GM21619 (cell line): ENCODE measurements around the gene FGGY.
"Not testable (repeated sequence)": the region's sequence is repeated elsewhere in the genome, so short reads cannot be mapped to it uniquely, and the experiment has no call there.

Experiments
- ATAC-seq: cut with Tn5 transposase; IDR thresholded peaks from one replicate; pipeline ENCODE4 v1.9.1; 2021; ENCODE audit not compliant: unreplicated experiment

FGGY gene

GRCh38 chr1:59285691-59286090 lies 11.2 kb upstream of the FGGY start:
- no peak for ATAC-seq

DNA sequence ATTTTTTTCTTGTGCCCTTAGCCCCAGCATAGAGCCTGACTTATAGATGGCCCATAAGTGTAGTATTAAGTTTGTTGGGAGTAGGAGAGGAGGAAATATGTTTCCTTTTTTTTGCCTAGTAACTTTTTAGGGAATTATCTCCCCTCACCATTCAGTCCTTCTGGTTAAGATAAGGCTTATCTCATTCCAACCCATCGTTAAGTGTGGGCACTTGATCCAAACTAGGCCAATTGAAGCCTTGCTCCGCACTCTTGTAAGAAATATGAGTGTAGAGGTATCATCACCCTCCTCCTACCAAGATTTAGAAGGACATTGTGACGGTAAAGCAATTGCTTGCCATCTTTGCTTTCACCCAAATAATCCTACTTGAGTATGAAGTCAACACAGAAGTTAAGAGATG lies 8.8 kb upstream of the FGGY start:
- ATAC-seq: no peak

- no peak for ATAC-seq
These were observed 7.3 kb upstream of the FGGY start for GRCh38 chr1:59289570-59289969.

DNA sequence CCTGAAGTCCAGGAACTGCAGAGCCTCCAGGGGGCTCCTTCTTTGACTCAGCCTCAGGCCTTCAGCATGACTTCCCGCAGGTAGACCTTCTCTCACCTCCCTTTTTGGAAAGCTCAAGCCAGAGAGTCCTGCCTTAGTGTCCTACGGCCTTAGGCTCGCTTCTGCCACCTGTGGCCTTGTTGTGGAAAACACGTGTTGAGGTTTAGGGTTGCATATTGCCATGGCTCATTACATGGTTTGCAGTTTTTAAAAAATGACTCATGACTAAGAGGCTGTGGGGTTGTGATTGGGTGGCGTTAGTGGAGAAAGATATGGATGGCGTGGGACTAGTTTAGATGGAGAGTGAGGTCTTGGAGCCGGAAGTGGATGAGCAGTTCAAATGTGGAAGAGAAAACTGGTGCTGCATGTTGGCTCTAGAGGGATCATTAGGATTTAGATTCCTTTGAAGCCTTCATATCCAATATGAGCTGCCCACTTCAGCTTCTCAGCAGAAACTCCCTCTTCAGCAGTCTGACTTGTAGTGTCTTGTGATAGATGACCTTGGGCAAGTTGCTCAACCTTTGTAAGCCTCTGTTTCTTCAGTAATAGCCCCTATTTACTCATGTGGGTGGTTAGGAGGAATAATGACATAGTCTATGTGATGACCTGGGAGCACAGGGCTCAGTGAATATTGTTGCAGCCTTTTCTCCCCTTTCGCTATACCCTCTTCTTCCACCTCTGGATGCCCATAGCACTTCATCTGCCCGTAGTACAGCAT lies 6.5 kb upstream of the FGGY start:
- peak; percentile 76 for ATAC-seq

DNA sequence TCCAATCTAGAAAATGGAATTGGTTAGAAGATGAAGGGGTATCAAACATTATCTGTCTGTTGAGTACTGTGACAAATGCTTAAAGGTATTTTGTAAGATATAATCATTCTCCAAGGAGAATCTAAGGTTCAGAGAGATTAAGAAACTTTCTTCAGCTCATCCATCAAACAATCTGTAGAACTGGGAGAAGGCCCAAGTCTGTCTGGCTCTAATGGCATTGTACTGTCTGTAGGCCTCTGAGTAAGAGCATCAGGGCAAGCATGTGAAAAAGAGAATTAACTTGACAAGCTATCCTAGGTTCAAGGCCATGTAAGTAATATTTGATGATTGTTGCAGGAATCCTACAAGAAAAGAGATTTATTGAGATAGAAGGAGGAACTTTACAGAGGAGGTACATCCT lies 5.3 kb upstream of the FGGY start:
- ATAC-seq: no peak

DNA sequence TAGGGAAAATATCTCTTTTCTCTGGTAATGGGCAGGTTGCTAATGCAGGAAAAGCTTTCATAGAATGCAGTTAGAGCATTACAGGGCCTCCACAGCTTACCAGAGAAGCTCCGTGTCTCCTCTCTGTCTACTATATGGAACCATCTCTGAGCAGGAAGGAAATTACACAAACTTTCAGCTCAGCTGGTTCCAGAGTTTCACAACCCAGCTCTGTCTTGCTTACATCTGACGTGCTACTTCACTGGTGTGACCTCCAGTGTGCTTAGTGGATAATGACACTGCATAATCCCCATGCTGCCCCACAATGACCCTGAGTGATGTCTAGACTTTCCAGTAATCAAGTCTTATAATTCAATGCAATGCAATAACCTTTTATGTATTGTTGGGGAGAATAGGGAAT lies 4.3 kb upstream of the FGGY start:
- peak; percentile 32 for ATAC-seq

DNA sequence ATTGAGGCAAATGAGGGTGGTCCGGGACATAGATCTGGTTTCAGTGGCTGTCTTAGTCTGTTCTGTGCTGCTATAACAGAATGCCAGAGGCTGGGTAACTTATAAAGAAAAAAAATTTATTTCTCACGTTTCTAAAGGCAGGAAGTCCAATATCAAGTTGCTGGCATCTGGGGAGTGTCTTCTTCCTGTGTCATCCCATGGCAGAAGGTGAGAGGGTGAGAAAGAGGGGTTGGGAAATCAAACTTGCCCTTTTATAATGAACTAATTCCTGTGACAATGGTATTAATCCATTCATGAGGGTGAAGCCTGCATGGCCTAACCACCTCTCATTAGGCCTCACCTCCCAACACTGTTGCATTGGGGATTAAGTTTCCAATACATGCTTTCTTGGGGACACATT lies 3.7 kb upstream of the FGGY start:
- ATAC-seq: no peak

DNA sequence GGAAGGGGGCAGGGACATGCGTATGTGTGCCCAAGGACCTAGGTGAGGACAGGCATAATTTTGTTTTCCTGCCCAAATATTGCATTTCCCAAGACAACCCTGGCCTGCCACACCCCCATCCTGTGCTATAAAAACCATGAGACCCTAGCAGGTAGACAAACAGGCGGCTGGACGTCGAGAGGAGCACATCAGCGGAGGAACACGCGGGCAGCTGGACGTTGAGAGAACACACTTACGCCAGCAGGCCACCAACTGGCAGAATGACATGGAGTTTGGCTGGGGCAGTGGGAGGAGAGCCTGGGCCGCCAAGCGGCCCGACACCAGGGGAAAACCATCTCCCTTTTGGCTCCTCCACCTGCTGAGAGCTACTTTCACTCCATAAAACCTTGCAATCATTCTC lies 3.0 kb upstream of the FGGY start:
- no peak for ATAC-seq

DNA sequence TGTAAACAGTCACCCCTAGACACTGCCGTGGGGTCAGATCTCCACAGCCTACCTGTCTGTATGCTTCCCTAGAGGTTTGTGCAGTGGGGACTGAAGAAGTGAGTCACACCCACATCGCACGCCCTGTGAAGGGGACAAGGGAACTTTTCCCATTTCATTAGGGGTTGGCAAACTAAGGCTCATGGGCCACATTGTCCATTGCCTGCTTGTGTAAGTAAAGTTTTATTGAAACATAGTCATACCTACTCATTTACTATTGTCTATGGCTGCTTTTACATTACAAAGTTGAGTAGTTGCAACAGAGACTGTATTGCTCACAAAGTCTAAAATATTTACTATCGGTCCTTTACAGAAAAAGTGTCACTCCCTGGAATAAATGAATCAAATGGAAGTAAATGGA lies 2.5 kb upstream of the FGGY start:
- ATAC-seq: no peak

GRCh38 chr1:59295618-59296017 lies 1.3 kb upstream of the FGGY start:
- ATAC-seq: no peak

DNA sequence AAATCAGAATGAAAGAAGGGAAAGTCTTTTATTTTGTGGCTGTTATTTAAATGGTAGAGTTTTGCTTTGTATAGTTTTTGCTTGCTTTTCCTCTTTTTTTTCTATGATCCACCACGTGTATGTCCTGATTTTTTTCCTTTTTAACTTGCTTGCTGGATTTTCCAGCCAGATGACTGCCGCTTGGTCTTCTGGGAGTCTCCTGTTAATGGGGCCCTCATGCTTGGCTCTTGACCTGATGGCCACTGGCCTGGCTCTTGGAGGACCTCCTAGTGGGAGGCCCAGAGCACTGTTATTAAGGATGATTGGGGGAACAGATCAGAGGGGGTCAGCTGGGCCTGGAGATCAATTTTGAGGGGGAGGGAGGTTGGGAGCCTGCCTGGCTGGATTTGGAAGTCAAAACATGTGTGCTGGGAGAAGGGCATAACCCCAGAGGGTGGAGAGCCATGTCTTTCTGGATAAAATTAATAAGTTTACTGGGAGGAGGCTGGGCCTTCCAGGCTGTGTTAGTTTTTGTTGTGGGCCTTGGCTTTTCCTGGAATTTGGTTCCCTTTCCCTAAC lies 1.2 kb downstream of the FGGY start:
- ATAC-seq: no peak

DNA sequence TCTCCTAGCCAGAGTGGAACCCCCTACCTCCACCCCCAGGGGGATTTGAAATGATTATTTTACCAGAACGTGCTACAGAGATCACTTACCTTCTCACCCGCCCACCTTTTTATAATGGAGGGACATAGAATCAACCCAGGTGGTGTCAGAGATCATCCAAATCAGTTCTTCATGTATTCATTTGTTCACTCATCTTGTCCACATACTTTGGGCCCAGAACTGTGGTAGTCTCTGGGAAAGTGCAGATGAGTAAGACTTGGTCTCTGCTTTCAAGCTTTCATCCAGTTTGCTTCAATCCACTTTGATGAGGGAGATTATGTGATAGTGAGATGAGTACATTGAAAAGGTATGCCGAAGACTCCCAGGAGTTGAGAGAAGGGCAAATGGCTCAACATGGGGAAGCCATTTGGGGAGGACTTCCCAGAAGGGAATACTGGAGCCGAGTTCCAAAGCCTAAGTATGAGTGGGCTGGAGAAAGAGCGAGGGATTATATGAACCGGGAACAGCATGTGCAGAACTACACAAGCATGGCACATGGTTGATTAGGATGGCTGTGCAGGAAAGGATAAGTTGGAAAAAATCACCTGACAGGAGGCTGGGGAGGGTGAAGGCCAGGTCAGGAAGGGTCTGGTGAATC lies 1.9 kb downstream of the FGGY start:
- no peak for ATAC-seq

DNA sequence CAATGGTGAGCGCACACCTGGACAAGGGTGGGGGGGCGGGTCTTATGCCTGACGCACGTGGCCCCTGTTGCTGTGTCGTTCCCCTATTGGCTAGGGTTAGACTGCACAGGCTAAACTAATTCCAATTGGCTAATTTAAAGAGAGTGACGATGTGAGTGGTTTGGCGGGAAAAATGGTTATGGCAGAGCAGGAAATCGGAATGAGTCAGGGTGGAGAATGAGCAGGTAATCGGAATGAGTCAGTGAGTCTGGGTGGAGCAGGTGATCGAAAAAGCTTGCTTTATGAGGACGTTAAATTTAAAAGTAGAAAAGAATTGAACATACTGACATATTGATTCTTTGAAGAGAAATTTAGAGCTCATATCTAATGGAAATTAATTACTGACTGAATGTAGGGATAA lies 2.8 kb downstream of the FGGY start:
- ATAC-seq: not testable (repeated sequence)

GRCh38 chr1:59302297-59302696 lies 5.4 kb downstream of the FGGY start:
- no peak for ATAC-seq

- no peak for ATAC-seq
These were observed 6.0 kb downstream of the FGGY start for GRCh38 chr1:59302871-59303270.

GRCh38 chr1:59305188-59305587 lies 8.3 kb downstream of the FGGY start:
- no peak for ATAC-seq

GRCh38 chr1:59307591-59307990 lies 10.7 kb downstream of the FGGY start:
- ATAC-seq: no peak

GRCh38 chr1:59308839-59309238 lies 11.9 kb downstream of the FGGY start:
- no peak for ATAC-seq

DNA sequence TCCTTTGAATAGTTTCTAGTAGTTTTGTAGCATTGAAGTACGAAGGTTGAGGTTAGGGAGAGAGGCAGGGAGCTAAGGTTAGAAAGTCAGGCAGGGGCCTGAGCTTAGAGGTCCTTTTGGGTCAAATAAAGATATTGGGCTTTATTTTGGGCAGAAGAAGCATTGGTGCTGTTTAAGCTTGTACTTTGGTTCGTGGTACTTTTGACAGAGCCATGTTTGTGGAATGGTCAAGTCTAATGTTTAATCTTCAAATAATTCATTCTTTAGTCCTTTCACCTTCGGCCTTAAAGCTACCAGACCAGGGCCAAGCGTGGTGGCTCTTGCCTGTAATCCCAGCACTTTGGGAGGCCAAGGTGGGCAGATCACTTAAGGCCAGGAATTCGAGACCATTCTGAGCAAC lies 12.5 kb downstream of the FGGY start:
- no peak for ATAC-seq

DNA sequence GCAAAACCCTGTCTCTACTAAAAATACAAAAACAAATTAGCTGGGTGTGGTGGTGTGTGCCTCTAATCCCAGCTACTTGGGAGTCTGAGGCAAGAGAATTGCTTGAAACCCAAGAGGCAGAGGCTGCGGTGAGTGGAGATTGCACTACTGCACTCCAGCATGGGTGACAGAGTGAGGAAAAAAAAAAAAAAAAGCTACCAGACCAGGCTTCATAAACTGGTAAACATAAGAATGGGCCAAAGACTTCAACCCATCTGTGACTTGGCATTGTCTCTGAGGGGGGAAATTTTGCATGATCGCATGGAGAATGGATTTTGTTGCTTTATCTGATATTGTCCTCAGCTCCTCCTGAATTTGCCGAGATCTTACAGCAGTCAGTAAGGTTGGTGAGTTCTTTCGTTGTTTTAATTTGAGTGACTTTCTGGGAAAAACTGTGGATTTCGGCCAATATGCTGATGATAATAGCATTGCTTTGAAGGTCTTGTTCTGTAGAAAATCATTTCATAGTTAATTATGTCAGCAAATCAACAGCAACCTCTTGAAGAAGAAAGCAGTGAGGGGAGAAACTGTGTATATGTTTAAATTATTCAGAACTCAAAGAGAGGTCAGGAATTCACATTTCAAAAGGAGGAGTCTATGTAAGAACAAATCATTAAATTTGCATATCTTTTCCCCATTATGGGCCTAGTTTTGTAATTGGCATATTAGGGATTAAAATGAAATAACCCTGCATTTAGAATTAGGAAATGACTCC lies 13.1 kb downstream of the FGGY start:
- no peak for ATAC-seq

GRCh38 chr1:59310549-59311250 lies 13.8 kb downstream of the FGGY start:
- ATAC-seq: no peak
